ENCODE measurements around the gene TPSD1.
"Not testable (repeated sequence)": the region's sequence is repeated elsewhere in the genome, so short reads cannot be mapped to it uniquely, and the experiment has no call there.

DNA sequence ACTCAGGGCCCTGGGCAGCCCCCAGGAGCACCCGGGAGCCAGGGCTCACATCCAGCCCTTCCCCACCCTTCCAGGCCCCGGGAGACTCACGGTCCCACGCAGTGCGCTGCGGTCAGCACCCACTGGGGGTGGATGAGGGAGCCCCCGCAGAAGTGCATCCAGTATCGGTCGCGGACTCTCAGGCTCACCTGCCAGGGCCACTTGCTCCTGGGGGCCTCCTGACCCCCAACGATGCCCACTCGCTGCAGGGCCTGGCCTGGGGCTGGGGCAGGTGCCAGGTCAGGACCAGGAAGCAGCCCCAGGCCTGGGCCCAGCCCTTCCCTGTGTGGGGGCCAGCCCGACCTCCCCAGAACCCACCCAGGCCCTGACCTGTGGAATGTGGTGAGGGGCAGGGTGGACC, 26.4 kb upstream of the TPSD1 start:
- TF ChIP-seq, protein P1, sequence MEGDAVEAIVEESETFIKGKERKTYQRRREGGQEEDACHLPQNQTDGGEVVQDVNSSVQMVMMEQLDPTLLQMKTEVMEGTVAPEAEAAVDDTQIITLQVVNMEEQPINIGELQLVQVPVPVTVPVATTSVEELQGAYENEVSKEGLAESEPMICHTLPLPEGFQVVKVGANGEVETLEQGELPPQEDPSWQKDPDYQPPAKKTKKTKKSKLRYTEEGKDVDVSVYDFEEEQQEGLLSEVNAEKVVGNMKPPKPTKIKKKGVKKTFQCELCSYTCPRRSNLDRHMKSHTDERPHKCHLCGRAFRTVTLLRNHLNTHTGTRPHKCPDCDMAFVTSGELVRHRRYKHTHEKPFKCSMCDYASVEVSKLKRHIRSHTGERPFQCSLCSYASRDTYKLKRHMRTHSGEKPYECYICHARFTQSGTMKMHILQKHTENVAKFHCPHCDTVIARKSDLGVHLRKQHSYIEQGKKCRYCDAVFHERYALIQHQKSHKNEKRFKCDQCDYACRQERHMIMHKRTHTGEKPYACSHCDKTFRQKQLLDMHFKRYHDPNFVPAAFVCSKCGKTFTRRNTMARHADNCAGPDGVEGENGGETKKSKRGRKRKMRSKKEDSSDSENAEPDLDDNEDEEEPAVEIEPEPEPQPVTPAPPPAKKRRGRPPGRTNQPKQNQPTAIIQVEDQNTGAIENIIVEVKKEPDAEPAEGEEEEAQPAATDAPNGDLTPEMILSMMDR (IDR thresholded peaks at IDR 0.05; ENCODE audit: extremely low read depth in 1 of 2, insufficient read depth in 1 of 2, low read depth in 1 of 2, low read length in 2 of 2), result not testable (repeated sequence)
- TF ChIP-seq EZH2 (IDR thresholded peaks at IDR 0.05; ENCODE audit: borderline replicate concordance, low read depth, low read length, severe bottlenecking); POLR2A (IDR thresholded peaks at IDR 0.05; ENCODE audit: low read depth, low read length); JUN (IDR thresholded peaks at IDR 0.05; ENCODE audit: borderline replicate concordance, insufficient read depth, insufficient read length, low read depth): not testable (repeated sequence)
- TF ChIP-seq, protein P2, sequence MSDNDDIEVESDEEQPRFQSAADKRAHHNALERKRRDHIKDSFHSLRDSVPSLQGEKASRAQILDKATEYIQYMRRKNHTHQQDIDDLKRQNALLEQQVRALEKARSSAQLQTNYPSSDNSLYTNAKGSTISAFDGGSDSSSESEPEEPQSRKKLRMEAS (IDR thresholded peaks at IDR 0.05; ENCODE audit: insufficient read depth, insufficient read length), result not testable (repeated sequence)

All from endothelial cell of umbilical vein (primary cell).